K562 (cell line): ENCODE results near the gene SLC13A3. TPM values are rescaled to one million over a fixed set of nuclear protein-coding genes. Genes with fewer than 3 reads are reported as not detected.
A peak's percentile ranks its signal among the peaks of the same experiment; 100 is the strongest.

ENCODE experiments used
- ARID2 ChIP-seq: fragments of 450-650 bp; IDR thresholded peaks from 2 replicates; pipeline ENCODE4 v1.6.1; 2017; ENCODE audit warnings: antibody characterized with exemption, mild to moderate bottlenecking
- BCOR ChIP-seq: fragments of 450-650 bp; IDR thresholded peaks from 2 replicates; pipeline ENCODE4 v1.6.1; 2016
- ELF4 ChIP-seq: fragments of 450-650 bp; formaldehyde crosslinking; IDR thresholded peaks from 2 replicates; pipeline ENCODE4 v1.4.0; 2022; ENCODE audit warnings: missing genetic modification characterization
- FOSL1 ChIP-seq: fragments of 200-800 bp; sonication (Bioruptor generic); conservative IDR thresholded peaks from 2 replicates; pipeline ENCODE4 v1.6.1; 2016; ENCODE audit warnings: missing genetic modification characterization, missing compliant biosample characterization
- HDAC1 ChIP-seq, 2 experiments: fragments of 450-650 bp; IDR thresholded peaks; 2 replicates each; pipeline ENCODE4 v1.6.1; 2016 to 2017; ENCODE audit warnings: inconsistent platforms in 1 of 2, mild to moderate bottlenecking in 1 of 2, moderate library complexity in 1 of 2
- NFE2 ChIP-seq: IDR thresholded peaks from 2 replicates; pipeline ENCODE4 v1.6.1; 2014; ENCODE audit warnings: antibody characterized with exemption, low read depth
- NUFIP1 ChIP-seq: fragments of 450-650 bp; IDR thresholded peaks from 2 replicates; pipeline ENCODE4 v1.6.1; 2018; ENCODE audit not compliant: partially characterized antibody
- RFX7 ChIP-seq: fragments of 250-450 bp; sonication (Bioruptor Pico); IDR thresholded peaks from 2 replicates; pipeline ENCODE4 v1.5.1; 2021; ENCODE audit warnings: mild to moderate bottlenecking
- SREBF2 ChIP-seq: sonication (generic); formaldehyde crosslinking; IDR thresholded peaks from 2 replicates; pipeline ENCODE4 v1.4.0; 2020; ENCODE audit warnings: mild to moderate bottlenecking, missing genetic modification reagents
- YBX1 ChIP-seq: fragments of 450-650 bp; IDR thresholded peaks from 2 replicates; pipeline ENCODE4 v1.7.1; 2016; ENCODE audit warnings: mild to moderate bottlenecking
- ZNF140 ChIP-seq: fragments of 250-450 bp; sonication (Bioruptor Pico); IDR thresholded peaks from 2 replicates; pipeline ENCODE4 v1.8.0; 2021; ENCODE audit warnings: moderate library complexity, mild to moderate bottlenecking, inconsistent platforms
- ZNF197 ChIP-seq: fragments of 200-800 bp; sonication (Bioruptor generic); IDR thresholded peaks from 2 replicates; pipeline ENCODE4 v1.6.1; 2016; ENCODE audit warnings: low read depth, missing genetic modification characterization, missing compliant biosample characterization
- polyA plus RNA-seq, 8 experiments: library from polyadenylated mRNA; depleted of rRNA in 4 of 8; stranded (reverse) in 5 of 8; unstranded in 3 of 8; fragments of >200 nt; fragmentation: Nextera tagmentation in 2 of 8; fragmentation: Illumina TruSeq in 1 of 8; extraction: Ambion mirVana in 2 of 8; extraction: Trizol in 1 of 8; gene quantifications; 2 replicates each; pipeline versions ENCODE4 v1.2.1 to v1.2.3, GENCODE V29; 2011 to 2014; ENCODE audit warnings: inconsistent platforms in 1 of 8, missing spikeins in 1 of 8
- total RNA-seq, 7 experiments: library from RNA; depleted of rRNA in 6 of 7; stranded (reverse); fragments of >200 nt in 6 of 7; fragmentation: Illumina TruSeq in 2 of 7; extraction: Trizol in 2 of 7; gene quantifications; 2 replicates each; pipeline versions ENCODE4 v1.2.1 to v1.2.3, GENCODE V29; 2011 to 2021; ENCODE audit warnings: low replicate concordance in 1 of 7
- TF ChIP-seq, protein P1 (sequence below): fragments of 450-650 bp; formaldehyde crosslinking; IDR thresholded peaks from 2 replicates; pipeline ENCODE4 v1.4.0; 2020; ENCODE audit warnings: mild to moderate bottlenecking, mixed read lengths
- TF ChIP-seq, protein P2 (sequence below): sonication (generic); formaldehyde crosslinking; IDR thresholded peaks from 2 replicates; pipeline ENCODE4 v1.8.0; 2023; ENCODE audit warnings: mild to moderate bottlenecking, missing genetic modification reagents
- TF ChIP-seq, protein P3 (sequence below), 2 experiments: fragments of 450-650 bp in 1 of 2; sonication (generic) in 1 of 2; formaldehyde crosslinking in 1 of 2; IDR thresholded peaks; 2 replicates each; pipeline versions ENCODE4 v1.7.1 to v1.9.0; 2016 to 2022; ENCODE audit warnings: inconsistent platforms in 1 of 2, mild to moderate bottlenecking in 1 of 2, missing genetic modification reagents in 1 of 2
- TF ChIP-seq, protein P4 (sequence below): sonication (generic); formaldehyde crosslinking; IDR thresholded peaks from 2 replicates; pipeline ENCODE4 v1.8.0; 2022; ENCODE audit warnings: mild to moderate bottlenecking, missing genetic modification reagents

SLC13A3 gene
- total and polyA plus RNA-seq, 9 of the 15 experiments (the other 6 are each of a cell fraction or from before 2014, with no cell fraction given), result 5.5 to 16.4 (median 8.5) TPM

DNA sequence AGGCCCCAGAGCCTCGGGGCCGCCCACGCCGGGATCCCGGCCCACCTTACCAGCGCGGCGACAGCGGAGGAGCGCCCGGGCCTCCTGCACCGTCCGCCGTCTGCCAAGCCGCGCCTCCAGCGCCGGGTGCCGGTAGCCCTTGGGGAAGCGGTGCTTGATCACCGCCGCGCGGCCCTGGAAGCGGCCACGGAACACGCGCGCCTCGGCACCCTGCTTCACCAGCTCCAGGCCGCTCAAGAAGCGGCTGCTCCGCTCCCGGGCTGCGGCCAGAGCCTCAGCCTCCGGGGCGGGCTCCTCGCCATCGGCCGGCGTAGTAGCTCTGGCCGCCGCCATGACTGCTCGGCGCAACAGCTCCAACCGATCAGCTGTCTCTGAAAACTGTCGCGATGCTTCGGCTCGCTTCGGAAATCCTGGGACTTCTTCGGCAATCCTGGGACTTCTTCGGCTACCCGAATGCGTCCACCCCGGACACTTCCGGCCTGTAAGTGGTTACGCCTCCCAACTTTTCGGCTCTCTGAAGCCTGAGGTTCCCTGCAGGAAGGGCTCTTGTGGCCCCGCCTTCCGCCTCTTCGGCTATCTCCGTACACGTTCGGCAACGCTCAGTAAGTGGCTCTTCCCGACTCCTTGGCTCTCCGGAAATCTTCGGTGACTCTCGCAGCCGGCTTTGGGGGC, 38.0 kb upstream of the SLC13A3 start, which contains the start of gene TP53RK (continued):
- no peak for TF ChIP-seq RFX7
- no peak for TF ChIP-seq ZNF140
- TF ChIP-seq BCOR, result no peak
- no peak for TF ChIP-seq SREBF2 (CRISPR knock-in tag)
- TF ChIP-seq ELF4 (CRISPR knock-in tag), result no peak
- TF ChIP-seq, protein P1, sequence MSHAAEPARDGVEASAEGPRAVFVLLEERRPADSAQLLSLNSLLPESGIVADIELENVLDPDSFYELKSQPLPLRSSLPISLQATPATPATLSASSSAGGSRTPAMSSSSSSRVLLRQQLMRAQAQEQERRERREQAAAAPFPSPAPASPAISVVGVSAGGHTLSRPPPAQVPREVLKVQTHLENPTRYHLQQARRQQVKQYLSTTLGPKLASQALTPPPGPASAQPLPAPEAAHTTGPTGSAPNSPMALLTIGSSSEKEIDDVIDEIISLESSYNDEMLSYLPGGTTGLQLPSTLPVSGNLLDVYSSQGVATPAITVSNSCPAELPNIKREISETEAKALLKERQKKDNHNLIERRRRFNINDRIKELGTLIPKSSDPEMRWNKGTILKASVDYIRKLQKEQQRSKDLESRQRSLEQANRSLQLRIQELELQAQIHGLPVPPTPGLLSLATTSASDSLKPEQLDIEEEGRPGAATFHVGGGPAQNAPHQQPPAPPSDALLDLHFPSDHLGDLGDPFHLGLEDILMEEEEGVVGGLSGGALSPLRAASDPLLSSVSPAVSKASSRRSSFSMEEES (CRISPR knock-in tag), result no peak
- TF ChIP-seq, protein P2, sequence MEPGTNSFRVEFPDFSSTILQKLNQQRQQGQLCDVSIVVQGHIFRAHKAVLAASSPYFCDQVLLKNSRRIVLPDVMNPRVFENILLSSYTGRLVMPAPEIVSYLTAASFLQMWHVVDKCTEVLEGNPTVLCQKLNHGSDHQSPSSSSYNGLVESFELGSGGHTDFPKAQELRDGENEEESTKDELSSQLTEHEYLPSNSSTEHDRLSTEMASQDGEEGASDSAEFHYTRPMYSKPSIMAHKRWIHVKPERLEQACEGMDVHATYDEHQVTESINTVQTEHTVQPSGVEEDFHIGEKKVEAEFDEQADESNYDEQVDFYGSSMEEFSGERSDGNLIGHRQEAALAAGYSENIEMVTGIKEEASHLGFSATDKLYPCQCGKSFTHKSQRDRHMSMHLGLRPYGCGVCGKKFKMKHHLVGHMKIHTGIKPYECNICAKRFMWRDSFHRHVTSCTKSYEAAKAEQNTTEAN (CRISPR knock-in tag), result no peak
- TF ChIP-seq ZNF197 (CRISPR knock-in tag), result no peak
- TF ChIP-seq NFE2, result no peak
- no peak for TF ChIP-seq NUFIP1
- no peak for TF ChIP-seq YBX1
- TF ChIP-seq, protein P3, sequence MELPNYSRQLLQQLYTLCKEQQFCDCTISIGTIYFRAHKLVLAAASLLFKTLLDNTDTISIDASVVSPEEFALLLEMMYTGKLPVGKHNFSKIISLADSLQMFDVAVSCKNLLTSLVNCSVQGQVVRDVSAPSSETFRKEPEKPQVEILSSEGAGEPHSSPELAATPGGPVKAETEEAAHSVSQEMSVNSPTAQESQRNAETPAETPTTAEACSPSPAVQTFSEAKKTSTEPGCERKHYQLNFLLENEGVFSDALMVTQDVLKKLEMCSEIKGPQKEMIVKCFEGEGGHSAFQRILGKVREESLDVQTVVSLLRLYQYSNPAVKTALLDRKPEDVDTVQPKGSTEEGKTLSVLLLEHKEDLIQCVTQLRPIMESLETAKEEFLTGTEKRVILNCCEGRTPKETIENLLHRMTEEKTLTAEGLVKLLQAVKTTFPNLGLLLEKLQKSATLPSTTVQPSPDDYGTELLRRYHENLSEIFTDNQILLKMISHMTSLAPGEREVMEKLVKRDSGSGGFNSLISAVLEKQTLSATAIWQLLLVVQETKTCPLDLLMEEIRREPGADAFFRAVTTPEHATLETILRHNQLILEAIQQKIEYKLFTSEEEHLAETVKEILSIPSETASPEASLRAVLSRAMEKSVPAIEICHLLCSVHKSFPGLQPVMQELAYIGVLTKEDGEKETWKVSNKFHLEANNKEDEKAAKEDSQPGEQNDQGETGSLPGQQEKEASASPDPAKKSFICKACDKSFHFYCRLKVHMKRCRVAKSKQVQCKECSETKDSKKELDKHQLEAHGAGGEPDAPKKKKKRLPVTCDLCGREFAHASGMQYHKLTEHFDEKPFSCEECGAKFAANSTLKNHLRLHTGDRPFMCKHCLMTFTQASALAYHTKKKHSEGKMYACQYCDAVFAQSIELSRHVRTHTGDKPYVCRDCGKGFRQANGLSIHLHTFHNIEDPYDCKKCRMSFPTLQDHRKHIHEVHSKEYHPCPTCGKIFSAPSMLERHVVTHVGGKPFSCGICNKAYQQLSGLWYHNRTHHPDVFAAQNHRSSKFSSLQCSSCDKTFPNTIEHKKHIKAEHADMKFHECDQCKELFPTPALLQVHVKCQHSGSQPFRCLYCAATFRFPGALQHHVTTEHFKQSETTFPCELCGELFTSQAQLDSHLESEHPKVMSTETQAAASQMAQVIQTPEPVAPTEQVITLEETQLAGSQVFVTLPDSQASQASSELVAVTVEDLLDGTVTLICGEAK (IDR thresholded peaks at IDR 0.05), result 0 out of 2 replicates have a peak, but pooled peaks have one; percentile 55
- TF ChIP-seq, protein P3 (CRISPR knock-in tag; IDR thresholded peaks at IDR 0.05), result no peak
- peak in 1 of 2 experiments; percentile 90; a peak in 2 of 4 replicates for TF ChIP-seq HDAC1 (IDR thresholded peaks at IDR 0.05)
- TF ChIP-seq, protein P4, sequence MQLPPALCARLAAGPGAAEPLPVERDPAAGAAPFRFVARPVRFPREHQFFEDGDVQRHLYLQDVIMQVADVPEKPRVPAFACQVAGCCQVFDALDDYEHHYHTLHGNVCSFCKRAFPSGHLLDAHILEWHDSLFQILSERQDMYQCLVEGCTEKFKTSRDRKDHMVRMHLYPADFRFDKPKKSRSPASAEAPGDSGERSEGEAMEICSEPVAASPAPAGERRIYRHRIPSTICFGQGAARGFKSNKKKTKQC (CRISPR knock-in tag), result peak; percentile 62; the same call in 1 of the 2 replicates
- no peak for TF ChIP-seq ARID2
- peak; percentile 11; the same call in 1 of the 2 replicates for TF ChIP-seq FOSL1 (tag)
